Ramos (cell line): ENCODE results near the gene CERS5.

Source experiments
- in situ Hi-C: fragments of 300-500 bp; cut with MboI; formaldehyde crosslinking; loops from one replicate; pipeline ENCODE4 v1.14.3; 2022; ENCODE audit warnings: low sequenced_read_pairs; ENCODE audit not compliant: unreplicated experiment

Gene CERS5

DNA sequence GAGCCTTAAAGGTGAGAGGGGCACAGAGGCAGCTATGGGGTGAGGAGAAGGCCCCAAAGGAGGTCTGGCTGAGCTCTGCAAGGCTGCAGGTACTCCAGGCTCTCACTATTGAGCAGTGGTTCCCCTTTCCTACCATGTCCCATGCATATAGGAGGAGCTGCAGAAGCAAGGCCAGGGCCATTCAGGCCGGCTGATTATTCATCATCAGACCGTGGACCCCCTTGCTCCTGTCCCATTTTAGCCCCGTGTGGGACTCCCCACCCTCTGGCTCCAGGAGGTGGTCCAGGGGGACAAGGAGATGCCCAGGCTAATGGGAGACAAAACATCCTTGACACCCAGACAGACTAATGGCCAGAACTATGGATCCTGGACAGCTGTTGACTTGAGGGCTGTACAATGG, 60.3 kb downstream of the CERS5 start:
- in situ Hi-C loops, result no loop called here

DNA sequence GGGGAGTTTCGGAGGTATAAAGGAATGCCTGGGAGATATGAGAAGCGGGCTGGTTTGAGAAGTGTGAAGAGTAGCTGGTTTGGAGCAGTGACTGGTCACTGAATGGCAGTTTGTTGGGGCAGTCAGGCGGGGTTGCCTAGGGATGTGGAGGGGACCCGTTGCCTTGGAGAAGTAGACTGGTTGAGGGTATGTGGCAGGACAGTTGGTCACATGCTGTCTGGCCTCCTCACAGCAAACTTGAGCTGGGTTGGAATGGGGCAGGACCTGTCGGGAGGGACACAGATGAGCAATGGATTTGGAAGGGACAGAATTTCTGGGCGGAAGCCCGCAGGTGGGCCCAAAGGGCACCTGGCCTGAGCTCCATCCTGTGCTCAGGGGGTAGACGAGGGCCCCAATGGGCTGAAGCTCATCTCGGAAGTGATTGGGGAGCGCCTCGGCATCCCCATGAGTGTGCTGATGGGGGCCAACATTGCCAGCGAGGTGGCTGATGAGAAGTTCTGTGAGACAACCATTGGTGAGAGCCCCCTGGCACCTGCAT, 61.2 kb downstream of the CERS5 start:
- in situ Hi-C loops, result no loop called here

DNA sequence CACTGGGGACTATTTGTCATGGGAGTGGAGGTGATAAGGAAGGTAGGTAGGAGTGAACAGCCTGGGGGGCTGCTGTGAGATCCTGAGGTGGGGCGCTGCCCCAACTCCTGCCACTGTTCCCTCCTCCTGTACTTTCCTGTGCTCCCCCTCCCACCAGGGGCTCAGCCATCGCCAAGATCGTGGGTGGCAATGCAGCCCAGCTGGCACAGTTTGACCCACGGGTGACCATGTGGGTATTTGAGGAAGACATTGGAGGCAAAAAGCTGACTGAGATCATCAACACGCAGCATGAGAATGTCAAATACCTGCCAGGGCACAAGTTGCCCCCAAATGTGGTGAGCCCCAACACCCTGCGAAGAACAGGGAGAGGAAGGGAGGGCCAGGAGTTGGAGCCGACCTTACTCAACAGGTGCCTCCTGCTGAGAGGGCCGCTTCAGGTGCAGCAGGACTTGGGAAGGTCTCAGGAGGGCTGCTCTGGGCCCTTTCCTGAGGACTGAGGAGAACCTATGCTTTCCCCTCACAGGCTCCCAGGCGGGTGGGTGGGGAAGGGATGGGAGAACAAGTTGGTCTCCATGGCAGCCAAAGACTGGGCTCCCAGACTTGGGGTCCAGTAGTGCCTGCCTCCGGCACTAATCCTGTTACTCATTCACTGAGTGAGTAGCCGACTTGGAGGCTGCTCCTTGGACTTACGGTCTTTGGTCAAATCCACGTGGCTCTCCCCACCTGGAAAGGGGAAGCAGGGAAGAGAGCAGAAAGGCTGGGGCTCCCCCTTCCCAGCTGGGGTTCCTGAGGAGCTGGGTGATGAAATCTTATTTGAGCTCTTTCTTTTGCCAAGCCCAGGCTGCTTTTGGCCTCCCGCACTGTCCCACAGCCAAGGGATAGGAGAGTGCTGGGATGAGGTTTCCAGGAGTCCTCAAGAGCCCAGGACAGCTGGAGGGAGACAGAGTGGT, 62.5 kb downstream of the CERS5 start:
- in situ Hi-C loops, result no loop called here

- in situ Hi-C loops, result no loop called here
These were observed 63.3 kb downstream of the CERS5 start, which contains the start of gene GPD1 for GRCh38 chr12:50103767-50104321. TSS of gene GPD1 (plus strand) at chr12:50104008. CDS start at chr12:50104051, 43 bp downstream.

DNA sequence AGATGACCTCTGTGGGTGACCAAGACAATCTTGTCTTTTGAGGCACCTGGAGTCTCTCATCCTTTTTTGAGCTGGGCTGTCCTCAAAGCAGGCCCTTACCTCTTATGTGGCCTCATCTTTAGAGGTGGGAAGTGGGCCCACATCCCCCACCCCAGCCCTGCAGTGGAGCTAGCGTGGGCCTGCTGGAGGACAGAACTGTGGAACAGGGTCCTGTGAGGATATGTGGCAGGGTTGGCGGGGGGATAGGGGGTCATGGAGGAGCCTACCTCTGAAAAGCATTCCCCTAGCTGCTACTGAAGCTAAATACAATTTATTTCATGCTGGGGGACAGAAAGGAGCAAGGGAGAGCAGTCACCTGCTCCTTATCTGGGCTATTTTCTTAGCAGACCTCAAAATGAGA, 63.8 kb downstream of the CERS5 start:
- in situ Hi-C loops, result no loop called here

DNA sequence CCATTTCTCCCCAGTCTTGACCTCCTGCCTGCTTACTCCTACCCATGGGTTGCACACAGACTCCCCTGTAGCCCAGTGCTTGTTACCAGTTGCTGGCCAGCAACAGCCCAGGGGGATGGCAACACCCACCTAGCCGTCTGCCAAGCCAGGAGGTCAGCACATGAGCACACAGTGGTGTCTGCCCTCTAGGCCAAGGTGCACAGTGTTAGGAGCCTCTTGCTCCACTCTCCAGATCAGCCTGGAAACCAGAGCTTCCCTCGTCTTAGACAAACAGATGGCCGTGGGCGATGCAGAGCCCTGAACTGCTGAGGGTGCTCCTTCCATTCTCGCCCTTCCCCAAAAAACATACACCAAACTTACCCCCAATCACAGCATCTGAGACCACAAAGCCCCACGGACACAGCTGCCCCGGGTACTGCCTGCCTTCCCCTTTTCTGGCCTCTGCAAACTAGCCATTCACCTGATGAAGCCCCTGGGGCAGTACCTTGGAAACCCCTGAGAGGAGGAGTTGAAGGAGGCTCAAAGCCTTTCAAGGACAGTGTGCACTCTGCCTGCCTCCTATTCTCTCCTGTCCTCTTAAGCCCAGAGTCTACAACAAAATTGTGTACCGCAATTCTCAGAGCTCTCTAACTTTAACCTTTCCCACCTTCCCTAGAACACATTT, 64.4 kb downstream of the CERS5 start:
- in situ Hi-C loops, result no loop called here

- in situ Hi-C loops, result no loop called here
These were observed 65.0 kb downstream of the CERS5 start for GRCh38 chr12:50102131-50102531.

DNA sequence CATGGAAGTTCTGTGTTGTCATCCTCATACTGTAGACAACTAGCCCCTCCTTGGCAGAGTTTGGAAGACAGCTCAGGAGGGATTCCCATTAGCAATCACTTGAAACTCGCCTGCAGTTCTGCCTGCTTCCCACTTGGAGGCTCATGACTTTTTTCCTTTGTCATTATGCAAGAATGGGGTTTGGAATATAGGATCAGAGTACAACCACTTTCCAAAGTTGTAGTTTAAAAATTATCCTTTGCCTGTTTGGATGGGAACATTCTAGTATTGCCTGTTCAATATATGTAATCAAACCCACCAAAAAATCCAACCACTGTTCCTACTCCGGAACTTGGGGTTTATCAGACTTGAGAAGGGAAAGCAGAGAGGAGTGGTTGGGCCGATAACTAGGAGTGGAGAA, 65.5 kb downstream of the CERS5 start:
- in situ Hi-C loops, result no loop called here

DNA sequence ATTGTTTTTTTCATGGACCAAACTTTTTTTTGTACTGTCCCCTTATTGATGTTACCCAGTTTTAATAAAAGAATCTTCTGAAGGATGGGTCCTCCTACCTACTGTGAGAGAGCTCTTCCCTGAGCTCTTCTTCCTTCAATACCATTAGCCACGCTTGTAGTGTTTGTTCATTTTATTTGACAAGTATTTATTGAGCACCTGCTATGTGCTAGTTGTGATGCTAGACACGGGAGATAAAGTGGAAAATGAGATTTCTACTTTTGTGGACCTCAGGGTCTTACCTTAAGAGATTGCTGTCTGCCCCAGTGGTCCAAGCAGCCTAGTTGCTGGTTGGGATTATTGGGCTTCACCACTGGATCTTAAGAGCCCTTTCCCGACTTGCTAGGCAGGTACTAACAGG, 66.6 kb downstream of the CERS5 start:
- in situ Hi-C loops, result no loop called here

- in situ Hi-C loops, result no loop called here
These were observed 67.7 kb downstream of the CERS5 start for GRCh38 chr12:50099302-50100008.

- in situ Hi-C loops, result no loop called here
These were observed 69.2 kb downstream of the CERS5 start for GRCh38 chr12:50097952-50098351.

GRCh38 chr12:50090391-50090790, 76.8 kb downstream of the CERS5 start:
- in situ Hi-C loops, result no loop called here

GRCh38 chr12:50089730-50090129, 77.4 kb downstream of the CERS5 start:
- in situ Hi-C loops, result no loop called here

- in situ Hi-C loops, result no loop called here
These were observed 78.4 kb downstream of the CERS5 start for GRCh38 chr12:50088577-50089335.

DNA sequence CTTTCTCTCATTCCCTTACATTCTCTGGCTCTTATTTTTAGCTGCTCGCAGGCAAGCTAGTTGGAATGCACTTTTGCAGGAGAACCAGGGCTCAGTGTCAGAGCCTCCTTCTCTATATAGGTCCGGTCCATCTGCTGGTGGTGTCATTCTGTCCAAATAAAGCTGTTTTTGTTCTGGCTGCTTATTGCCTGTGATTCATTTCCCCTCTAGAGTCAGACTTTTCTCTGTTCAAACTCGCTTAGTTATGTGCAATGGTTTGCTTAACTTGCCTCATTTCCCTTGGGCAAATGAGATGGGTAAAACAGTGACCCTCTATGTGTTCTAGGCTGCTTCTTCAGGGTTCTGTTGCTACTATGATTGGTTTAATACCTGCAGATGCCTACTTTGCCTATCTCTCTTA, 79.2 kb downstream of the CERS5 start:
- in situ Hi-C loops, result no loop called here

- in situ Hi-C loops, result no loop called here
These were observed 80.0 kb downstream of the CERS5 start for GRCh38 chr12:50087151-50087550.

GRCh38 chr12:50086148-50086547, 81.0 kb downstream of the CERS5 start:
- in situ Hi-C loops, result no loop called here

DNA sequence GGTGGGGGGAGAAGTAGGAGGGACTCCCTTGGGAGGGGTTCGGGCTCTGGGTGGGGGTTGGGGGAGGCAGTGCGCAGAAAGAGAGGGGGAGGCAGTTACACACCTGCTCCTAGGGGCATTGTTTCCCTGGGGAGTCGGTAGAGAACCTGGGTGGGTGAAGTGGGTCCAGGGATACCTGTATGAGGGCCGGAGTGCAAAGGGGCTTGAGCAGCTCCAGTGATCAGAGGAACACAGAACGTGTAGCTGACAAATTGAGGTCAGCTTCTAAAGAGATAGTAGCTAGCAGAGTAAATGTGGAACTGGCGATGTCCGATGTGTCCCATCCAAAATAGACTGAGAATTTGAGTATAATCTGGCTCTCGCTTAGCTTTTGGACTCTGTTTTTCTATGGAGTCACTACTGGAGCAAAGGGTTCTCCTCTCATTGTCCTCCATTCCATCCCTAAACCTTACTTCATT, 81.5 kb downstream of the CERS5 start:
- in situ Hi-C loops, result no loop called here

DNA sequence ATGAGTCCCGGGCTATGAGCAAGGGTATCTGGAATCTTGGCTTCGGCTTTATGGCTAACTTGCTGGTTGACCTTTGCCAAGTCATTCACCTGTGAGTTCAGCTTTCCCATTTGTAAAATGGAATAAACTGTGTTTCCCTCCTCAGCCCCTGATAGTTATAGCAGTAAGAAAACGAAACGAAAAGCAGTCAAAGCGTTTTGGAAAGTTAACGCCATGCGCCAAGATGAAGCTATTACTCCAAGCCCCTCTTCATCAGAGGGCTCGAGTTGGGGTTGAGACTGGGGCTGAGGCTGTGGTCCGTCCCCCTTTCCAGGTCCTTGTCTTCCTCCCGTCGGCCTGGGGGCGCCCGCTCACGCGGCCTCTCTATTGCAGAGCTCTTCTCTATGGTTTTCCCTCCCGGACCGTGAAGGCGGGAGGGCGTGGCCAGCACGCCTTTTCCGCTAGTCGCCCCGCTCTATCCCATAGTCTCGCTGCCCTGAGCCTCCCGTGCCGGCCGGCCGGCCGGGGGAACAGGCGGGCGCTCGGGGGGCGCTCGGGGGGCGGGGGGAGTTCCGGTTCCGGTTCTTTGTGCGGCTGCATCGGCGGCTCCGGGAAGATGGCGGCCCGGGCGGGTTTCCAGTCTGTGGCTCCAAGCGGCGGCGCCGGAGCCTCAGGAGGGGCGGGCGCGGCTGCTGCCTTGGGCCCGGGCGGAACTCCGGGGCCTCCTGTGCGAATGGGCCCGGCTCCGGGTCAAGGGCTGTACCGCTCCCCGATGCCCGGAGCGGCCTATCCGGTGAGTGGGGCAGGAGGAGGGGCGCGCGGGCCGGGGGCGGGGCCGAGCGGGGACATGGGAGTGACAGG, 82.2 kb downstream of the CERS5 start, which contains the start of gene SMARCD1:
Gene SMARCD1 (plus strand): TSS at position 568 of the 840 bp plus-strand sequence. CDS start 28 bp downstream, at position 596.
- in situ Hi-C loops, result no loop called here
